GM21528 (cell line): ENCODE results near the gene PCGF5.
A peak's percentile ranks its signal among the peaks of the same experiment; 100 is the strongest.
"Not testable (repeated sequence)": the region's sequence is repeated elsewhere in the genome, so short reads cannot be mapped to it uniquely, and the experiment has no call there.

Experiments
- ATAC-seq: cut with Tn5 transposase; IDR thresholded peaks from one replicate; pipeline ENCODE4 v1.9.1; 2021; ENCODE audit warnings: mild to moderate bottlenecking, moderate library complexity; ENCODE audit not compliant: unreplicated experiment, low FRiP score

PCGF5 gene

DNA sequence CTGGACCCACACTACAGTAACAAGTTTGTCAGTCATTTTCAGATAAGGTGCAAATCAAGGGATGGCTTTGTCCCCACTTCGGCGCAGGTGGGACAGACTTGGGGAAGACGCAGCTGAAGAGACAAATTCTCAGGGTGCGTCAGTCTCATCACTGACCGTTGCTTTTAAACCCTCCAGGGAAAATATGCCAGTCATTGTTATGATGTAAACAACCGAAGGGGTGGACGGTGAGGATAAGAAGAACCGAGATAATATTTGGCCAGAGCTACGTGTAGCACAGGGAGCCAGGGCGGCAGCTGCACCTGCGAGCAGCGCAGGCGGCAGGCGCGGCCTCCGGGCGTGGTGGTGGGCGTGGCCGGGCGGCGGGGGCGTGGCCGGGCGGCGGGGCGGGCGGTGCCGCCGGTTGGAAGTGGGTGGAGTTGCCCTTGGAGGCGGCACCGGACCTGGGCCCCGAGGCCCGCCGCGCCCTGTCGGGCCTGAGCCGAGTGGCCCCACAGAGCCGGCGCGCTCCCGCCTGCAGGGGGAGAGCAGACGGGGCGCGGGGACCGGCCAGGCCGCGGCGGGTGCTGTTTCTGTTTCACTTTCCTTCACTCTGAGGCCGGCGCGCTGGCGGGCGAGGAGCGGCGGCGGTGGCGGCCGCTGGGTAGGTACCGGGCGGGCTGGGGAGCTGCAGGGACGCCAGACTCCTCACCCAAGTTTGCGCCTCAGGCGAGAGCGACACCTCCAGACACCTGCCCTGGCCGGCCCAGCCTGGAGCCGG, at the start of gene PCGF5:
Gene PCGF5, plus strand, starts transcription at position 470 of the 760 bp plus-strand sequence. CDS start 2,209 bp downstream, outside the sequence.
- peak; percentile 94 for ATAC-seq

DNA sequence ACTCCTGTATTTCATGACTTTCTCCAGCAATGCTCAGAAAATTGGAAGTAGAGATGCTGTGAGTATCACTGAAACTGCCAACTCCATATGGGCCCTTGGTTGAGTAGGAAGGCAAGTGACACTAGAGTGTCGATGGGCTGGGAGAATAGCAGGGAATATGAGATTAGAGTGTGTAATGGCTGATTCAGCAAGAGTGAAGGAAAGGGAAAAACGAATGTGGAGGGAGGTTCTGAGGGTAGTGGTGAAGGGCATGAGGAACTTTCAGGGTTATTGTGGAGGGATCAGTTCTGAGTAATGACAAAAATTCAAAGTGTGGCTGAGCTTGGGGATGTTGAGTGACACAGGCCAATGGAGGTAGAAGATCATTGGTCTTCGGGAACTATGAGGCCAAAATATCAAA, 49.0 kb upstream of the PCGF5 start:
- no peak for ATAC-seq

- ATAC-seq: no peak
Measured at GRCh38 chr10:91172348-91172747, 48.1 kb upstream of the PCGF5 start.

- ATAC-seq: no peak
Measured at GRCh38 chr10:91185239-91185875, 35.1 kb upstream of the PCGF5 start.

- ATAC-seq: no peak
Measured at GRCh38 chr10:91187156-91187555, 33.3 kb upstream of the PCGF5 start.

GRCh38 chr10:91188010-91188409, 32.5 kb upstream of the PCGF5 start:
- not testable (repeated sequence) for ATAC-seq

- ATAC-seq: no peak
Measured at GRCh38 chr10:91188889-91189288, 31.6 kb upstream of the PCGF5 start.

DNA sequence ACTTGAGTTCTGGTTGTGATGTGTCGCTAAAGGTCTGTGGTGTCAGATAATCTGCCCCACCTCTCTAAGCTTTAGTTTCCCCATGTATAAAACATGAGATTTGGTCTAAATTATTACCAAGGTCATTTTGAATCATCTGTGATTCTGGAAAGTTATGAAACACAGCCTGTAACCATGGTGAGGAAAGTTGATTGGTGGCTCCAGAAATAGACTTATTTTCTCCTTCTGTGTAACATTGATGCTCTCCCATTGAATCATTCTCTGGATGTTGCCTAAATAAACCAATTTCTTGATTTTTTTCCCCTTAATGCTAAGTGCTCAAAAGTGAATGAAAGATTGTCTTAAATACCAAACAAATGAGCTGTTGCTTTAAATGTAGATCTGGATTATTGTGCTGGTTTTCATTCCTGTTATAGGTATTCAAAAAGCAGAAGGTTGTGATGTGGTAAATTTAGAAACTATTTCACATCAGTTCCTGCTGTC, 30.0 kb upstream of the PCGF5 start:
- no peak for ATAC-seq

GRCh38 chr10:91190876-91191583, 29.4 kb upstream of the PCGF5 start:
- peak; percentile 61 for ATAC-seq

DNA sequence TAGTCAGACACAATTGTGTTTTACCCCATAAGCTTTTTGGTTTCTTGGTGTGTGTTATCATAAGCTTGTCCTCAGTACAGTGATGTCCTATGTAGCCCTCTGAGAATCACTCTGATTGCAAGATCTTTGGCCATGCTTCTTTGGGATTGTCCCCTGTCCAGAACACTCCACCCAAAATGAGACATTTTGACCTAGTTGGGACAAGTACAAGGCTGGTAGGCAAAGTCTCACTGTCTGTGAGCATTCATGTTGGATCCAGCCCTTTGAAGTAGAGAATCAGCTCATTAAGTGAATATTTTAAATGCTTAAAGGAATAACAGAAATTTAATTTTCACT, 28.9 kb upstream of the PCGF5 start:
- ATAC-seq: no peak

DNA sequence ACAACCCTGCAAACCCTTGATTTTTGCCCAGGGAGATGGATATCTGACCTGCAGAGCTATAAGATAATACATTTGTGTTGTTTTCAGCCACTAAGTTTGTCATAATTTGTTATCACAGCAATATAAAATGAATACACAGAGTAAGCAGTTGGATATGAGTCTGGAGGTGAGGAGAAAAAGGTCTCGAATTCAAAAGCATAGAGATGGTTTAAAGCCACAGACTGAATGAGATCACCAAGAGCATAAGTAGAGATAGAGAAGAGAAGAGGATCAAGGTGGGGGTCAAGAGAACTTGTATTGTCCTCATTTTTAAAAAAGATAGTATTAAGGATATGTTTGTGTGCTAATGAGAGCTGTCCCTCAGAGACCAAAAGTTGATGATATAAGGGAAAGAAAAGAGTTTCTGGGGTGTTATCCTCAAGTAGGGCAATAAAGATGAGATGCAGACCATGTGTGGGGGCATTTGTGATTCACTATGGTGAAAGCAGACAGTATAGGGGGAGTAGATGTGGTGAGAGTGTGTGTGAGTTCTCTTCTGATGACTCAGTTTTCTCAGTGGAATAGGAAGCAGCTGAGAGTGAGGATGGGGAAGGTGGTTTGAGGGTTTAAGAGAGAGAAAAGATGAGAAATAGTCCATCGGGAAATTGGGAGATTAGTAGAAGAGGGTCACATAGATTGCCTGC, 25.8 kb upstream of the PCGF5 start:
- ATAC-seq: no peak

GRCh38 chr10:91196268-91197048, 24.0 kb upstream of the PCGF5 start:
- ATAC-seq: no peak

- no peak for ATAC-seq
Measured at GRCh38 chr10:91197127-91197526, 23.3 kb upstream of the PCGF5 start.

DNA sequence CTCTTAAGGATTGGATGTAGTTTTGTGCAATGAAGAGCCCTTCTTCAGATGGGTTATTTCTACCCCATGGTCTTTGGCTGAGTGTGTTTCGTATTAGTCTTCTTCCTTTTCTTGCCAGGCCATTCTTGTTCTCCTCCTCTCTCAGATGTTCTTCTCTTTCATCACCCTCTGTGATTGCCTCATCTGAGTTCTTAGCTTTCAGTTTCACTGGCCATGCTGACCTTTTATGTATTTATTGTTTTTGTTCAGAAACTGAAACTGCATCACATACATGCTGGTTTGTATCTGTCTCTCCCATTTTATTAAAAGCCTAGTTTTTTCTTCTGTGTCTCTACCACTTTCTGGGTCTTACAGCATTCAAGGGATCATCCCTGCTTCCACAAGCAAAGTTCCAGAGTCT, 21.7 kb upstream of the PCGF5 start:
- ATAC-seq: peak; percentile 59

DNA sequence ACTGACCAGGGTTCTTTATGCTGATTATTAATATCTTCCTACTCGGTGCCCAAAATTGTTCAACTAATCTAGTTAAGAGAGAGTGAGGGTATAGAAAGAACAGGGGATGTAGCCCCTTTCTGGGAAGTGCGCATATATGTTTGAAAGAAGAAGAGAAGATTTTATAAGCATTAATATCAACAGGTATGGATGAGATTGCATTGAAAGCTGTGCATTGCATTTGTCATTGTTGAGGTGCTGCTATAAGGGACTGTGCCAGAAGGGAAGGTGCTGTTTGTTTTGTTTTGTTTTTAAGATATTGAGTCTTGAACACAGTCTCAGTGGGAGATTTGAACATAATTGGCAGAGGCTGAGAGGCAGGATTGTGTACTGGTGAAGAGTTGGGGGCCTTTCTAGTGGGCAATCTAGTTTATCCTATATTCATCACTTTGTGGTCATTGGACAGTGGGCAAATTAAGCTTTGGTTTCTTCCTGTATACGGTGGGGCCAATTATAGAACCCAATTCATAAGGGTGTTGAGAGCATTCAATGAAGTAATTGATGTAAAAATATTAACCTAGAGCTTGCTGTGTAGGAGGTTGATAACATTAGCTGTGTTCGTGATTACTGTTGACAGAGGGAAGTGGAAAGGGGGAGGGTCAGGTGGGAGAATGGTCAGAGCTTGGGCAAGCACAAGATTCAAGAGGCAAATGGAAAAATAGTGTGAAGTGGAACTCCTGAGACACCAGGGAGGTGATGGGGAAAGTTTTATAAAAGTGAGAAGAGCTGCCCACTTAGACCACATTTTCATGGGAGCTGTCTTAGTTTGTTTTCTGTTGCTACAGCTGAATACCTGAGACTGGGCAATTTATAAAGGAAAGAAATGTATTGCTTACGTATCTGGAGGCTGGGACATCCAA, 19.9 kb upstream of the PCGF5 start:
- ATAC-seq: no peak

GRCh38 chr10:91201213-91201996, 19.1 kb upstream of the PCGF5 start:
- no peak for ATAC-seq

DNA sequence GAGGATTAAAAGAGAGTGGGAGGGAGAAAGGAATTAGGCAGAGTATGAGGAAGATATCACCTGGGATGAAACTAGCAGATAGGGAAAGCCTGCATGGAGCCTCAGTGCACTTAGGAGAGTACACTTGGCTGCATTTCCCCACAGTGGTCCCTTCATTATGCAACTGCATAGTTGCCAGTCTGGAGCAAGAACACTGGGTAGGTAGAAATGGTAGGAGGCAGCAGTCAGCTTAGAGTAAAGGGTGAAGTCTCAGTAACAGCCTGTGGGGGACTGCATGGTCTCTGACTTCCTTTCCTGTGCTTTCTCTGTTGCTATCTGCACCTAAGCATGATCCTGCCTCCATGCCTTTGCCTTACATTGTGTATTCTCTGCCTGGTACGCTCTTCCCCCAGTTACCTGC, 14.0 kb upstream of the PCGF5 start:
- ATAC-seq: peak; percentile 43

- ATAC-seq: no peak
Measured at GRCh38 chr10:91206837-91207474, 13.5 kb upstream of the PCGF5 start.
